SJSA1 (cell line): Measurements from ENCODE around the gene METTL23. TPM values are rescaled to one million over a fixed set of nuclear protein-coding genes. Genes with fewer than 3 reads are reported as not detected.
"Not testable (repeated sequence)": the region's sequence is repeated elsewhere in the genome, so short reads cannot be mapped to it uniquely, and the experiment has no call there.

Experiments used
- DNase-seq, 2 experiments: peaks; one replicate each; pipeline ENCODE4 v3.0.0-alpha.2; 2015 to 2020; ENCODE audit warnings: low spot score in 2 of 2, low read depth in 1 of 2
- H3K27ac ChIP-seq: fragments of 250-450 bp; sonication (Bioruptor Pico); 2 replicates; pipeline ENCODE4 v1.5.1; 2020; ENCODE audit warnings: mild to moderate bottlenecking, moderate library complexity
- H3K27me3 ChIP-seq: fragments of 250-450 bp; sonication (Bioruptor Pico); replicated peaks from 2 replicates; pipeline ENCODE4 v1.5.1; 2020; ENCODE audit warnings: mild to moderate bottlenecking, moderate library complexity
- H3K36me3 ChIP-seq: fragments of 250-450 bp; sonication (Bioruptor Pico); 2 replicates; pipeline ENCODE4 v1.5.1; 2020; ENCODE audit warnings: mild to moderate bottlenecking
- H3K4me1 ChIP-seq: fragments of 250-450 bp; sonication (Bioruptor Pico); replicated peaks from 2 replicates; pipeline ENCODE4 v1.6.1; 2021; ENCODE audit warnings: mild to moderate bottlenecking
- H3K4me3 ChIP-seq: fragments of 250-450 bp; sonication (Bioruptor Pico); 2 replicates; pipeline ENCODE4 v1.5.1; 2020; ENCODE audit warnings: mild to moderate bottlenecking
- H3K9me3 ChIP-seq: fragments of 250-450 bp; sonication (Bioruptor Pico); replicated peaks from 2 replicates; pipeline ENCODE4 v1.5.1; 2020; ENCODE audit warnings: mild to moderate bottlenecking
- total RNA-seq: library from RNA; depleted of rRNA; stranded (reverse); fragments of >200 nt; shearing (Covaris generic); gene quantifications from 2 replicates; pipeline ENCODE4 v1.2.3, GENCODE V29; 2014

Gene METTL23
- total RNA-seq, 1 experiment from 2014 or later = 59.4 TPM

DNA sequence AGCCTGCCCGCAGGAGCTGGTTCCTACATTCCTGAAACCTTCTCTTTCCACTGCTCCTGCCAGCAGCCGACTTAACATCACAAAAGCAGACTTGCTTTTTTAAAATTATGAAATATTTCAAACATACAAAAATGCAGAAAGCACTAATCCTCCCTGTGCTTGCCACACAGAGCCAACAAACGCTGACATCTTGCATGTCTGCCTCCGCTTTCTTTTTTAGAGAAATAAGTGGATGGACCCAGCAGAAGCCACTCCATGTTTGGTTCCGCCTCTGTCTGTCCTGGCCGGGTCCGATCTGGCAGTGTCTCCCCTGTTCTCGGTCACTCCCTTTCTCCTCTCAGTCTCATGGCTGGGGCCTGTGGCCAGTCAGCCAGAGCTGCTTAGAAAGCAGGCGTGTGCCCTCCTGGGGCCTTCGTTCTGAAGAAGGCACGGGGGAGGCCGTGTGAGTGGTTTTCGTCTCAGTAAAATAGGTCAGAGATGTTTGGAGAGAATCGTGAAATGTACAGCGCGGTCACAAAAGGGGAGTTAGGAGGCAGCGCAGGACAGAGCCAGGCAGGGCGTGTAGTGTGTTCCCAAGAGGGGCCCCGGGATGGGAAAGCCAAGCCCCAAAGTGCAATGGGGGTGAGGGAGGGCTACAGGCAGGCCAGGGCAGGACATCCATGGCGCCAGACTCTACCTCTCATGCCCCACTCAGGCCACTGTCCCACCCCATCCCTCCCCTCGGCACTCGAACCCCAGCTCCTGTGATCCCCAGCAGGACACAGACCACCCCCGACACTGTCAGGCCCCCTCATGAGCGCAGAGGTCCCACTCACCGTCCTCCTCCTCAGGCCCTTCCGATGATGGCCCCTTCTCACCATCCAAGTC, 39.1 kb upstream of the METTL23 start:
- no peaks in the 10 kb centered on the region for H3K9me3 ChIP-seq
- H3K4me3 ChIP-seq = no peak overlapping the region
- H3K4me1 ChIP-seq = peaks cover 66% of the 10 kb centered on the region
- no peaks in the 10 kb centered on the region for H3K27me3 ChIP-seq
- peak overlapping the region; percentile 80 for H3K27ac ChIP-seq
- H3K36me3 ChIP-seq = peaks cover 56% of the 10 kb centered on the region
- no peak for DNase-seq

DNA sequence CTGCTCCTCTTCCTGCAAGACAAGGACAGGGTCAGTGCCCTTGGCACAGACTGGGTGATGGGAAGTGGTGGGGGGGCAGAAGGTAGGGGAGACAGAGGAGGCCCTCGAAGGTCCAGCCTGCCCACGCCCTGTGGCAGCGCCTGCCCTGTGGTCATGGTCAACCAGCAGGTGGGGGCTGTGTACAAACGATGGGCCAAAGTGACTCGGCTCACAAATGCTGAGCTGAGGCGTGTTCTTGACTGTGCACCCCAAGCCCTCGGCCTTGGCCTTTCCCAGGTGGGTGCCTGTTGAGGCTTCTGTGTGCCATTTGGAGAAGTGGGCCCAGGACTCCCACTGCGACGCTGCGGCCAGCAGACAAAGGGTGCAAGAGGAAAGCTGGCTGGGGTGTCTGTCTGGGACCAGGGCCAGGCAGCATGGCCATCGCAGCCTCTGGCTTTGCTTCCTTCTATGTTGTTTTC, 38.4 kb upstream of the METTL23 start:
- H3K36me3 ChIP-seq = peaks cover 49% of the 10 kb centered on the region
- DNase-seq = no peak
- no peak overlapping the region for H3K4me3 ChIP-seq
- H3K9me3 ChIP-seq = no peaks in the 10 kb centered on the region
- H3K27me3 ChIP-seq = no peaks in the 10 kb centered on the region
- peaks cover 66% of the 10 kb centered on the region for H3K4me1 ChIP-seq
- peak overlapping the region; percentile 80 for H3K27ac ChIP-seq

DNA sequence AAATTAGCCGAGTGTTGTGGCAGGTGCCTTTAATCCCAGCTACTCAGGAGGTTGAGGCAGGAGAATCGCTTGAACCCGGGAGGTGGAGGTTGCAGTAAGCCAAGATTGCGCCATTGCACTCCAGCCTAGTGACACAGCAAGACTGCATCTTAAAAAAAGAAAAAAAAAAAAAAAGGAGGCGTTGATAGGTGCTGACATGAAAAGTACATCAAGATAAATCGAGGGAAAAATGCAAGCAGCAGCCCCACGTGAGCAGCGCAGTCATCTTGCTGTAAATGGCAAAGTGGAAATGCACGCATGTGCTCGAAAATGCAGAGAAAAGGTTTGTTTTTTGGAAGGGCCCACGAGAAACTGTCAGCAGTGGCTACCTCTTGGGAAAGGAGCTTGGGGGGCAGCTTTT, 36.8 kb upstream of the METTL23 start:
- peak in 1 of 2 experiments; percentile 26 for DNase-seq
- Histone ChIP-seq H3K4me1 (peaks cover 75% of the 10 kb centered on the region), H3K4me3 (no peak overlapping the region), H3K9me3 (no peaks in the 10 kb centered on the region), H3K36me3 (peaks cover 35% of the 10 kb centered on the region), H3K27me3 (no peaks in the 10 kb centered on the region), H3K27ac (peak overlapping the region; percentile 94)

DNA sequence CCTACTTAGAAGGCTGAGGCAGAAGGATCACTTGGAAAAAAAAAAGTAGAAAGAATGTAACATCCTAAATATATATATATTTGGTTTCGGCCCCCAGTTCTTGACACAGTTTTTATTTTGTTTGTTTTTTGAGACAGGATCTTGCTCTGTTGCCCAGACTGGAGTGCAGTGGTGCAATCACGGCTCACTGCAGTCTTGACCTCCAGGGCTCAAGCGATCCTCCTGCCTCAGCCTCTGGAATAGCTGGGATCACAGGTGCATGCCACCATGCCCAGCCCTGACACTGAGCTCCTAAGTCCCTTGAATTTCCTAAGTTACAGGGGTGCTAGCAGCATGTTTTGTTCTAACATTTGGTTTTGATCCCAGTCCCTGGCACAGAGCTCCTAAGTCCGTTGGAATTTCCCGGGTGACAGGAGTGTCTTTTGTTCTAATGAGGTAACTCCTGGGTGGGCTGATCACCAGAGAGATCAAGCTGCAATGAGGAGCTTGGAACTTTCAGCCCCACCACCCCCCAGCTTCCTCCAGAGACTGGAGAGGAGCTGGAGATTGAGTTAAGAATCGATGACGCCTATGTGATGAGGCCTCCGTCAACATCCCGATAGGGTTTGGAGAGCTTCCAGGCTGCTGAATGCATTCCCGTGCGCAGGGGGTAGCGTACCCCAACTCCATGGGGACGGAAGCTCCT, 35.9 kb upstream of the METTL23 start:
- peak; percentile 96 to 97 for DNase-seq
- peaks cover 83% of the 10 kb centered on the region for H3K4me1 ChIP-seq

DNA sequence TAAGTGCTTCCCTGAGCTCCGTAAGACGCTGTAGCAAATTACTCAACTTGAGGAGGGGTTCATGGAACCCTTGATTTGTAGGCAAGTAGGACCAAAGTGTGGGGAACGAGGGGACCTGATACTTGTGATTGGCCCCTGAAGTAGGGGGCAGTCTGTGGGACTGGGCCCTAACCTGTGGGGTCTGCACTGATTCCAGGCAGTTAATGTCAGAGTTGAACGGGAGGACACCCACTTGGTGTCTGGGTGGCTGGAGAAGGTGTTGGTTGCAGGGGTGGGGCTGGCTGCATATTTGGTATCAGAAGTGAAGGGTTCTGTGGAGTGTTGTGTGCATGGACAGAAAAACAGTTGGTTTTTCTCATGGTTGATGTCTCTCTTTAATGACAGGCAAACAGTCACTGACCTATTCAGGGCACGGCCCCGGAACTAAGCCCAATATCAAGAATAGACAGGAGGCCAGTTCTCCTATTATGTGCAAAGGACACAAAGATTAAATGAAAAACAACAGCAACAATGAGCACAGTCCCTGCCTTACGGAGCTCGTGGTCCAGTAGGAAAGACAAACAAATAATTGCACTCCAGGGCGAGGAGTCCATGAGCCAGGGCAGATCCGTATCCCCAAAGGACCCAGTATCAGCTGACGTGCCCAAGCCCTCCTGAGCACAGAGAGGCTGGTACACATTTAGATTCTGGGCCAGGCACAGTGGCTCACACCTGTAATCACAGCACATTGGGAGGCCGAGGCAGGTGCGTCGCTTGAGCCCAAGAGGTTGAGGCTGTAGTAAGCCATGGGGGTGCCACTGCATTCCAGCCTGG, 35.1 kb upstream of the METTL23 start:
- H3K36me3 ChIP-seq = peaks cover 32% of the 10 kb centered on the region
- peaks cover 88% of the 10 kb centered on the region for H3K4me1 ChIP-seq
- DNase-seq = peak; percentile 77 to 86
- H3K9me3 ChIP-seq = no peaks in the 10 kb centered on the region
- H3K27ac ChIP-seq = peak overlapping the region; percentile 94
- H3K4me3 ChIP-seq = no peak overlapping the region
- H3K27me3 ChIP-seq = no peaks in the 10 kb centered on the region

More for the DNA sequence above, 35.9 kb upstream of the METTL23 start:
- Histone ChIP-seq H3K27ac (peak overlapping the region; percentile 94), H3K4me3 (no peak overlapping the region), H3K27me3 (no peaks in the 10 kb centered on the region), H3K9me3 (no peaks in the 10 kb centered on the region), H3K36me3 (peaks cover 34% of the 10 kb centered on the region)

DNA sequence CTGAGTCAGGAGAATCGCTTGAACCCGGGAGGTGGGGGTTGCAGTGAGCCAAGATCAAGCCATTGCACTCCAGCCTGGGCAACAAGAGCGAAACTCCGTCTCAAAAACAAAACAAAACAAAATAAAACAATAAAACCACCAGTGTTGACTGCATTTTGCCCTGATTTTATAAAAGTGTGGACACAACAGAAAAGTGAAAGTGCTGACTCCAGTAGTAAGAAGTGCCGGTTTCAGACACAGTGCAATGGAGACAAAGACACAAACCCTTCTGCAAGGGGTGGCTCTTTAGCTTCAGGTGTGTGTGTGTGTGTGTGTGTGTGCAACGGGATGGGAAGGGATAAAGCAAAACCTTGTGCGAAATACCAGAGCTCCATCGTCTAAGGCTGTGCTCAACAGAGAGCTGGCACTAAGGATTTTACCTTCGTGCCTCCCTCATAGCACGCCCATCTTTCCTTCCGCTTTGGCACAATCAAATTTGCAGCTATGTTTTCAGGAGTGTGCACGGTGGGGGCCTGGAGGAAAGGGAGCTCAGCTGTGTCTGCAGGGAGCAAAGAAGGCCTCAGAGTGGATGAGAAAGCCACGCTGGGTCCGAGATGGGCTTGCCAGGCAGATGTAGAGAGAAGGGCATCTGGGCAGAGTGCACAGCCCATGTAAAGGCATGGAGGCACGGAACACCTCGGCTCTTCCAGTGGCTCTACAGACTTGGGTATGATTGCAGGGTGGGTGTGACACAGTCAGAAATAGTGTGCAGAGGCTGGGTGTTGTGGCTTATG, 31.4 kb upstream of the METTL23 start:
- Histone ChIP-seq H3K9me3 (no peaks in the 10 kb centered on the region), H3K27ac (peak overlapping the region; percentile 94; the same call in 1 of the 2 replicates), H3K36me3 (peaks cover 41% of the 10 kb centered on the region), H3K27me3 (no peaks in the 10 kb centered on the region), H3K4me3 (no peak overlapping the region), H3K4me1 (peaks cover 95% of the 10 kb centered on the region)
- DNase-seq = no peak

DNA sequence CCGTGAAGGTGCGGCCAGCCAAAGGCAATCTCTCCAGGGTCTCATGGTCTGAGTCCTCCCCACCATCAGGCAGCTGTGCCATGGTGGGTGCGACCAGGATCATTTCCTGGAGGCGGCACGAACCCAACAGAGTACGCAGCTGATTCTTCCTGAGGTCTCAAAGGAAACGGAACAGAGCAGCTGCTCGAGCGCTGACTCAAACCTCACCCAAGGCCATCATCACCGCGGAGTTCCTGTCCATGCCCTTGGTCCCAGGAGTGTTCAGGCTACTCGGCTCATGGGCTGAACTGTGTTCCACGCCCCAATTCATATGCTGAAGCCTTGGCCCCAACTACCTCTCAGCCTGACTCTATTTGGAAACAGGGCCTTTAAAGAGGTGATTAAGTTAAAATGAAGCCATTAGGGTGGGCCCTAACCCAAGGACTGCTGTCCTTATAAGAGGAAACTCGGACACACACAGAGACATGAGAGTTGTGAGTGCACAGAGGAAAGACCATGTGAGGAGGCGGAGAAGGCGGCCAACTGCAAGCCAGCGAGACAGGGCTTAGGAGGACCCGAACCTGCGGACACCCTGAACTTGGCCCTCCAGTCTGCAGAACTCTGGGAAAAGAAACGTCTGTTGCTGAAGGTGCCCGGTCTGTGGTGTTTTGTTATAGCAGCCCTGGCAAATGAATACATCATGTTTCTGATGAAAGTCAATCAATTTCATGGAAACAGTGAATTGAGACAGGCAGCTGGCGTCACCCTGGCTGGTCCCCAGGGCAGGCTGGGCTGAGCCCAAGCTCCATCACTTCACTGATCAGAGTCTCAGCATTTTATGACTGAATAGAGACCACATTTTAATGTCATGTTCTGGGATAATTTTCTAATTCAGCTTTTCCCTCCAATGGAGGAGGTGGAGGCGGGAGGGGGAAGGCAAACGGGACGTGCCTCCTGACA, 29.6 kb upstream of the METTL23 start:
- peaks cover 95% of the 10 kb centered on the region for H3K4me1 ChIP-seq
- DNase-seq = no peak
- H3K27ac ChIP-seq = no peak overlapping the region
- no peak overlapping the region for H3K4me3 ChIP-seq
- no peaks in the 10 kb centered on the region for H3K9me3 ChIP-seq
- H3K36me3 ChIP-seq = peaks cover 51% of the 10 kb centered on the region
- H3K27me3 ChIP-seq = no peaks in the 10 kb centered on the region

DNA sequence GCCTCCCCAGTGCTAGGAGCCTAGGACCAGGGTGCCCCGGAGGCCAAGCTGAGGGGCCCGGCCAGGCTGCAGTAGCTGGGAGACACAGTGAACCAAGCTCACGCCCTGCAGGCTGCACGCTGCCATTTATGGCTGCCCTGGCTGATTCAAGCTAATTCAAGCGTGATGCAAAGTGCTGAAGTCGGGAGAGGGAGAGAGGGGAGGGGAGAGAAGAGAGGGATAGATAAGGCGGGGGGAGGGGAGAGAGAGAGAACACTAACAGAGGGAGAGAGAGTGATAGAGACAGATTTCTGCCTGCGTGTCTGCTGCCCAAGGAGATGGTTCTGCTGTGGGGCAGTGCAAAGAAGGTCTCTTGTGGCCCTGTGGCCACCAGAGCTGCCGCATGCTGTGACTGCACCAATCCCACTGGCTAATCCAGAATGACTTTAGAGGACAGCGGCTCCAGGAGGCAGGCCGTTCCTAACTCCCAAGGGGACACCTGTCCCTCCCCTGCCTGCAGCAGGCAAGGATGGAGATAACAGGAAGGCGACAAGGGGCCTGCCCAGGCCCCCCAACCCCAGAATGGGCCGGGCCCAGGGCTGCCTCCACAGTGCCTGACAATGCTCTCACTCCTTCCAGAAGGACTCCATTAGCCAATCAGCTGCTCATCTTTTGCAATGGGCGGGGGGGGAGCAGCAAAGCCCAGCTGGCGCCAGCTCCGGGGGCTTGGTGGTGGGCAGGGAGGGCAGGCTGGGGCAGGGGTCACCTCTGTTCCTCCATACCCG, 28.8 kb upstream of the METTL23 start:
- no peak for DNase-seq
- peaks cover 91% of the 10 kb centered on the region for H3K4me1 ChIP-seq
- no peak overlapping the region for H3K4me3 ChIP-seq

DNA sequence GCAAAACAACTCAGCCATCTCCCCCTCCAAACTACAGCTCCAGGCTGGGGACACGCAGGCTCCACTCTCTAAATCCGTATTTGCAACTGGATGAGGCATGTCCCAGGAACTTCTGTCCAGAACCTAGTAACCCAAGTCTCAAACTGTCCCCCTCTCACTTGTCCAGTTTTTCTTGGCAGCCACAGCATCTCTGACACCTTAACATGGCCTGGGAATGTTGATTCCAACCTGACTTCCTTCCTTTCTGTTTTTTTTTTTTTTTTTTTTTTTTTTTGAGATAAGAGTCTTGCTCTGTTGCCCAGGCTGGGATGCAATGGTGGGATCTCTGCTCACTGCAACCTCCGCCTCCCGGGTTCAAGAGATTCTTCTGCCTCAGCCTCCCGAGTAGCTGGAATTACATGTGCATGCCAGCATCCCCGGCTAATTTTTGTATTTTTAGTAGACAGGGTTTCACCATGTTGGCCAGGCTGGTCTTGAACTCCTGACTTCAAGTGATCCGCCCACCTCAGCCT, 28.1 kb upstream of the METTL23 start:
- H3K9me3 ChIP-seq, DNase-seq, H3K4me3 ChIP-seq, H3K27ac ChIP-seq, H3K27me3 ChIP-seq: not testable (repeated sequence)
- Histone ChIP-seq H3K36me3 (peaks cover 55% of the 10 kb centered on the region), H3K4me1 (peaks cover 86% of the 10 kb centered on the region)

More for the DNA sequence above, 28.8 kb upstream of the METTL23 start:
- no peaks in the 10 kb centered on the region for H3K27me3 ChIP-seq
- peaks cover 51% of the 10 kb centered on the region for H3K36me3 ChIP-seq
- no peaks in the 10 kb centered on the region for H3K9me3 ChIP-seq
- no peak overlapping the region for H3K27ac ChIP-seq

DNA sequence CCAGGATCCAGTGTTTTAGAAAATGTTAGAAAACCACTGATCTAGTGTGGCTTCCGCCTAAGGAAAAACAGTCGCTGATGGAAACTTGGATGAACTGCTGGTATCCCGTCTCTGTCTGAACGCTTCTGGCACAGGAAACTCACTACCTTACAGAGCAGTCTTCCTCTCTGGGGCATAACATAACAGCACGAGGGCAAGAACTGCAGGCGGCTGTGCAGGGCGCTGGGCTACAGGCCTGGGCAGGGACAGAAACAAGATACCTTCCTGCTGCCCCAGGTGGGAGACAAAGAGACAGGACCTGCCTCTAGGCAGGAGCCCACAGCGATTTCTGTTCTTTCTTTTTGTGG, 26.4 kb upstream of the METTL23 start:
- H3K27ac ChIP-seq = peak overlapping the region; percentile 80
- no peaks in the 10 kb centered on the region for H3K9me3 ChIP-seq
- no peak overlapping the region for H3K4me3 ChIP-seq
- peaks cover 68% of the 10 kb centered on the region for H3K4me1 ChIP-seq
- DNase-seq = no peak
- H3K36me3 ChIP-seq = peaks cover 58% of the 10 kb centered on the region
- H3K27me3 ChIP-seq = no peaks in the 10 kb centered on the region

DNA sequence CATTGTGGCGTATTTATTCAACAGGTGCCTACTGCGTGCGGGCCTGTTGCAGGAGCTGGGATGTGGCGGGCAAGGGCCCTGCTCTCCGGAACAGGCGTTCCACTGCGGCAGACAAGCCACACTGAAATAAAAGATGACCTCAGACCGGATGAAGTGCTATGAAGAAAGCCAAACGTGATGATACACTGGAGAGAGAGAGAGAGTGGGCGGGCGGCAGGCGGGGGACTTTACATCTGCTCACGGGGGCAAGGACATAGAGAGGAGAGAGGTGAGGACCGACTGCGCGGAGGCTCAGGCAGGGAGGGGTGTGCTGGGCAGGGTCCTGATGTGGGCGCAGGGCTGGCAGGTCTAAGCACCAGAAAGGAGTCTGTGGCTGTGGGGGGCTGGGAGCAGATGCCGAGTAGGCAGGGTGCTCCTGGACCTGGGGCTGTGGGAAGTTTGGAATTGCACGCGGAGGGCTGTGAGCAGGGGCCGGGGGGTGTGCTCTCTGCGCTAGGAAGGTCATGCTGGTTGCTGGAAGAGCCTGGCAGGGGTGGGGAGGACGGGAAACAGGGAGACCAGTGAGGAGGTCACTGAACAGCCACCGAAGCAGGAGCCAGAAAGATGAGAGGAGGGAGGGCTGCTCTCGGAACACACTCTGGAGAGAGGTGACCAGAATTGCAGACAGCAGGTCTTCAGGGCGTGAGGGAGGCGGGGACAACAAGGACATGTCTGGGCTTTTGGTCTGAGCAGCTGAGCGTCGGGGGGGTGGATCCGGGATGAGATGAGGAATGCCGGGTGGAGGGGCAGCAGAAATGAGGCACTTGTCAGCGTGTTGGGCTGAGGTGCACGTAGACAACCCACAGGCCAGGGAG, 25.8 kb upstream of the METTL23 start:
- Histone ChIP-seq H3K27me3 (no peaks in the 10 kb centered on the region), H3K36me3 (peaks cover 58% of the 10 kb centered on the region), H3K4me1 (peaks cover 62% of the 10 kb centered on the region), H3K9me3 (no peaks in the 10 kb centered on the region), H3K4me3 (peak overlapping the region; percentile 10; the same call in 1 of the 2 replicates), H3K27ac (peak overlapping the region; percentile 80)
- peak; percentile 87 to 88 for DNase-seq
